ENCODE results near the gene ERBB3. TPM values are rescaled to one million over a fixed set of nuclear protein-coding genes. Genes with fewer than 3 reads are reported as not detected.
"Not testable (repeated sequence)": the region's sequence is repeated elsewhere in the genome, so short reads cannot be mapped to it uniquely, and the experiment has no call there.

ERBB3 gene
- total RNA-seq, result 2.9 TPM
- long read RNA-seq, partial matches to known transcripts, result 5 of 7 reads
- long read RNA-seq, other reads (novel, unspliced or antisense), result 1 of 7 reads

DNA sequence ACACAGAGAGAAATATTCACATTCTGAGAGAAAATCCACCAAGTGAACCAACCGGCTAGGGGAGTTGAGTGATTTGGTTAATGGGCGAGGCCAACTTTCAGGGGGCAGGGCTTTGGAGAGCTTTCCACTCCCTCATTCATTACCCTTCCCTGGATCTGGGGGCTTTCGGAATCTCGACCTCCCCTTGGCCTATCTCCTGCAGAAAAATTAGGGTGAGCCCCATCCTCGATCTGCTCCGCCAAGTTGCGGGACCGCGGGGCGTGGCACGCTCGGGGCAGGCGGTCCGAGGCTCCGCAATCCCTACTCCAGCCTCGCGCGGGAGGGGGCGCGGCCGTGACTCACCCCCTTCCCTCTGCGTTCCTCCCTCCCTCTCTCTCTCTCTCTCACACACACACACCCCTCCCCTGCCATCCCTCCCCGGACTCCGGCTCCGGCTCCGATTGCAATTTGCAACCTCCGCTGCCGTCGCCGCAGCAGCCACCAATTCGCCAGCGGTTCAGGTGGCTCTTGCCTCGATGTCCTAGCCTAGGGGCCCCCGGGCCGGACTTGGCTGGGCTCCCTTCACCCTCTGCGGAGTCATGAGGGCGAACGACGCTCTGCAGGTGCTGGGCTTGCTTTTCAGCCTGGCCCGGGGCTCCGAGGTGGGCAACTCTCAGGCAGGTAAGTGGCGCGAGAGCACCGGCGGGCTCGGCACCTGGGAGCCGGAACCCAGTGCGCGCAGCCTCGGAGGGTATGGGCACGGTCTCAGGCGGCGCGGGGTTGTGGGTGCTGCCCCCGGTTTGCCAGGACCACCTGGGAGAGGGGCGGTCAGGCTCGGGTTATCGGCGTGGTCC is at the start of gene ERBB3:
ERBB3 (plus strand) TSS at position 443 of the 833 bp plus-strand sequence; CDS start at position 579, 136 bp downstream.
- peak; percentile 85 for ATAC-seq
- intact Hi-C loops (cut with micrococcal nuclease), result no loop called here
- DNase-seq, result peak; percentile 73

DNA sequence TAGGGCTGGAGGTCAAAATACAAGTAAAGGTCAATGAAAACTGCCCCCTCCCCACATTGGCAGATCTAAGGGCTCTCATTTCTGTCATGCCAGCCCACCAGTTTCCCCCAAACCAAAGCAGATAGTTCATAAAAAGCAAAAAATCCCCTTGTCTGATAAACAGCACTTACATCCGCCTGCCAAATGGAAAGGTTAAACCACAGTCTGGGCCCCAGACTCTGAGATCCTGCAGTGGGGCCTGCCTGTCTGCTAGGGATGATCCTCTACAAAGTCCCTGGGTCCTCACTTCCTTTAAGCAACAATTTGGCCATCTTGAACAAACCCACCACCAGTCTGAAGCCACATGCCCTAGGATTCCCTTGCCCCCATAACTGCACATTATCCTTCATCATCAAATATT is 48.0 kb upstream of the ERBB3 start:
- ATAC-seq (no peak), DNase-seq (no peak)
- intact Hi-C loops (cut with micrococcal nuclease), result no loop called here

DNA sequence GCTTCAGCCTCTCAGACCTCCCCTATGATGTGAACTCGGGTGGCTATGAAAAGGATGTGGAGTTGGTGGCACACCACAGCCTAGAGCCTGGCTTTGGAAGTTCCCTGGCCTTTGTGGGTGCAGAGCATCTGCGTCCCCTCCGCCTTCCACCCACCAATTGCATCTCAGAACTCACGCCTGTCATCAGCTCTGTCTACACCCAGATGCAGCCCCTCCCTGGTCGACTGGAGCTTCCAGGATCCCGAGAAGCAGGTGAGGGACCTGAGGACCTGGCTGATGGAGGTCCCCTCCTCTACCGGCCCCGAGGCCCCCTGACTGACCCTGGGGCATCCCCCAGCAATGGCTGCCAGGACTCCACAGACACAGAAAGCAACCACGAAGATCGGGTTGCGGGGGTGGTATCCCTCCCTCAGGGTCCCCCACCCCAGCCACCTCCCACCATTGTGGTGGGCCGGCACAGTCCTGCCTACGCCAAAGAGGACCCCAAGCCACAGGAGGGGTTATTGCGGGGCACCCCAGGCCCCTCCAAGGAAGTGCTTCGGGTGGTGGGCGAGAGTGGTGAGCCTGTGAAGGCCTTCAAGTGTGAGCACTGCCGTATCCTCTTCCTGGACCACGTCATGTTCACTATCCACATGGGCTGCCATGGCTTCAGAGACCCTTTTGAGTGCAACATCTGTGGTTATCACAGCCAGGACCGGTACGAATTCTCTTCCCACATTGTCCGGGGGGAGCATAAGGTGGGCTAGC is 45.2 kb upstream of the ERBB3 start:
- ATAC-seq (no peak), DNase-seq (no peak)
- intact Hi-C loops (cut with micrococcal nuclease), result no loop called here

DNA sequence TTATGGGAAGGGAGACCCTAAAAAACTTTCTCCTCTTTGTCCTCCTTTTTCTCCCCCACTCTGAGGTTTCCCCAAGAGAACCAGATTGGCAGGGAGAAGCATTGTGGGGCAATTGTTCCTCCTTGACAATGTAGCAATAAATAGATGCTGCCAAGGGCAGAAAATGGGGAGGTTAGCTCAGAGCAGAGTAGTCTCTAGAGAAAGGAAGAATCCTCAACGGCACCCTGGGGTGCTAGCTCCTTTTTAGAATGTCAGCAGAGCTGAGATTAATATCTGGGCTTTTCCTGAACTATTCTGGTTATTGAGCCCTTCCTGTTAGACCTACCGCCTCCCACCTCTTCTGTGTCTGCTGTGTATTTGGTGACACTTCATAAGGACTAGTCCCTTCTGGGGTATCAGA is 42.8 kb upstream of the ERBB3 start:
- ATAC-seq, result no peak
- DNase-seq, result no peak
- intact Hi-C loops (cut with micrococcal nuclease), result no loop called here

DNA sequence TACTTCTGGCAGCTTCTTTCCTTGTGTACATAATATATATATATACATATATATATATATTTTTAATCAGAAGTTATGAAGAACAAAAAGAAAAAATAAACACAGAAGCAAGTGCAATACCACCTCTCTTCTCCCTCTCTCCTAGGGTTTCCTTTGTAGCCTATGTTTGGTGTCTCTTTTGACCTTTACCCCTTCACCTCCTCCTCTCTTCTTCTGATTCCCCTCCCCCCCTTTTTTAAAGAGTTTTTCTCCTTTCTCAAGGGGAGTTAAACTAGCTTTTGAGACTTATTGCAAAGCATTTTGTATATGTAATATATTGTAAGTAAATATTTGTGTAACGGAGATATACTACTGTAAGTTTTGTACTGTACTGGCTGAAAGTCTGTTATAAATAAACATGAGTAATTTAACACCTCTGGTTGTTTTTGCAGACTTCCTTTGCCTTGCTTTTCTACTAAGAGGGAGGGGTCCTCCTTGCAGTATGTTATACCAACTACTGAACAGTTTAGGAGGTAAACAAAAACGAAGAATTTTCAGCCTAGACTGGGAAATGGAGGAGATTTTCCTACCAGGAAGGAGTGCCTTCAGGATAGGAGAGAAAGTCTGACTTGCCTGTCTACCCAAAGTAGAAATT is 41.8 kb upstream of the ERBB3 start:
- DNase-seq, result no peak
- ATAC-seq, result no peak
- intact Hi-C loops (cut with micrococcal nuclease), result no loop called here

DNA sequence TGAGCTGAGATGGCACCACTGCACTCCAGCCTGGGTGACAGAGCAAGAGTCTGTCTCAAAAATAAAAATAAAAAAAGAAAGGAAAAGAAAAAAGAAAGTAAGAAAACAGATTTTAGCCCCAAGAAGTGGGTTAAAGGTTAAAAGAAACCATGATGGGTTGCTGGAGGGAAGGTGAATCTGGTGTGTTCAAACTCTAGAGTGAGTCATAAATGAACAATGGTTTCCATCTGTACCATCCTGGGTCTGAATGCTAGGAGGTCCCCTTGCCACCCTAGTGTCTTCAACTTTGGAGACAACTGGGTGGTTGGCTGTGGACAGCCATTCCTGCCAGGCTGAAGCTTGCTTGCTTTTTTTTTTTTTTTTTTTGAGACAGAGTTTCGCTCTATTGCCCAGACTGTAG is 39.8 kb upstream of the ERBB3 start:
- intact Hi-C loops (cut with micrococcal nuclease), result no loop called here
- no peak for DNase-seq
- no peak for ATAC-seq

DNA sequence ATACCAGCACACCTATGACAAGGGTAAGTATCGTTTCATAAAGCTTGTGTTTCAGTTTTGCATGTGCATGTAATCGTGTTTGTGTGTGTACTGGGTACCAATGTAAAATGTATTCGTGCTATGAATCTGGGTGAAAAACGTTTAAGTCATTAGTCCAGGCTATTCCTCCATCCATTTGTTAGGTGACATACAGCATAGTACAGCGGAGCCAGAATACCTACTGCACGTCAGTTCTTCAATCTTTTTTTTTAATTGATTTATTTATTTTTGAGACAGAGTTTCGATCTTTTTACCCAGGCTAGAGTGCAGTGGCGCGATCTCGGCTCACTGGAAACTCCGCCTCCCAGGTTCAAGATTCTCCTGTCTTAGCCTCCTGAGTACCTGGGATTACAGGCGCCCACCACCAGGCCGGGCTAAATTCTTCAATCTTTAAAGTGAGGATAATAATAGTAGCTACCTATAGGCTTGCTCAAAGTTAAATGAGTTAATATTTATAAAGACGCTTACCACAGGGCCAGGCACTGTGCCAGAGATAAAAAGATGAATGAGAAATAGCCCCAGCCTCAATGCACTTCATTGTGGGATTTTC is 38.9 kb upstream of the ERBB3 start:
- intact Hi-C loops (cut with micrococcal nuclease), result no loop called here
- no peak for ATAC-seq
- no peak for DNase-seq

DNA sequence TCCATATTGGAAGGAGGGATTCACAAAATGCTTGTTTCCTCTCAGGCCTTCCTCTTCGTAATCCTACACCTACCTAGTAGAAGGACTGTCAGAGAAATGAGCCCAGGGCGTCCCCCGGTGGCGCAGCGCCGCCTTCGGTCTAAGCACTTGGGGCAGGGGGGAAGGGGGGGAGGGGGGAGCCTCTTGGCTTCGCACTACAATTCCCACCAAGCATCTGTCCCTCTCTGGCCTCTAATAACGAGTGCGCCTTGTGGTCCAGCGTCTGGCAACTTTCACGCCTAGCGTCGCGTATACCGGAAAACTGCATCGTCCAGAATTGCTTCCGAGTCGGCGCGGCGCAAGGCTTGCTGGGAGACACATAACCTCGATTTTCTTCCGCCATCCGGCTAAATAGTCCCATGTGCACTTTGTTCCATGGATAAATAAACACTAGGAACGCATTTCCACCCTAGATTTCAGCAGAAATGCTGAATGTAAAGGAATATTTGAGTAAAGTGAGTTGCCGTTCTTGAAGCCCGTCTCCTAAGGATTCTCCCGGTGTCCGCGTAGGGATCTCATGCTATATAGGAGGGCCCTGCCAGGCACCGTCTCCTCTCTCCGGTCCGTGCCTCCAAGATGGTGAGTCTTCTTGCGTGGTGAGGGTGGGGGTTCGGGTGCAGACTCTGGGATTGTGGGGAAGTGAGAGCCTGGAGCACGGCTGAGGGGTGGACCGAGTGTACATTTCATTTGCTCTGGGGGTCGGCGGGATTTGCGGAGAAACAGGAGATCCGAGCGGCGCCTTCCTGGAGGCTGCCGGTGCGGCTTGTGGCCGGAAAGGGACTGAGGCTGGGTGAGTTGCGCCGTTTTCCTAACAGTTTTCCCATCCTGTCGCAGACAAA is 38.2 kb upstream of the ERBB3 start, which contains the start of gene RPS26:
RPS26 (plus strand) TSS at position 367 of the 878 bp plus-strand sequence; CDS start at position 616, 249 bp downstream.
- DNase-seq, result peak; percentile 96
- intact Hi-C loops (cut with micrococcal nuclease), result no loop called here
- peak; percentile 97 for ATAC-seq

DNA sequence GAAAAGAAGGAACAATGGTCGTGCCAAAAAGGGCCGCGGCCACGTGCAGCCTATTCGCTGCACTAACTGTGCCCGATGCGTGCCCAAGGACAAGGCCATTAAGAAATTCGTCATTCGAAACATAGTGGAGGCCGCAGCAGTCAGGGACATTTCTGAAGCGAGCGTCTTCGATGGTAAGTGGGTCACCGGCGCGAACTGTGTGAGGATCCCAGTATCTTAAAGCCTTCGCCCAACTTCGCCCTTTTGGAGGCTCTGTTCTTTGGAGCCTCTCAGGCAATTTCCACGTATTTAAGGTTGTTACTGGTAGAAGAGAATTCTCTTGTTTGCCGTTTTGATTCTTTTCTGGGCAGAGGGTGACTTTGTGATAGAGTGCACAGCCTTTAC is 37.5 kb upstream of the ERBB3 start:
- ATAC-seq; DNase-seq; intact Hi-C loops (cut with micrococcal nuclease): not testable (repeated sequence)

DNA sequence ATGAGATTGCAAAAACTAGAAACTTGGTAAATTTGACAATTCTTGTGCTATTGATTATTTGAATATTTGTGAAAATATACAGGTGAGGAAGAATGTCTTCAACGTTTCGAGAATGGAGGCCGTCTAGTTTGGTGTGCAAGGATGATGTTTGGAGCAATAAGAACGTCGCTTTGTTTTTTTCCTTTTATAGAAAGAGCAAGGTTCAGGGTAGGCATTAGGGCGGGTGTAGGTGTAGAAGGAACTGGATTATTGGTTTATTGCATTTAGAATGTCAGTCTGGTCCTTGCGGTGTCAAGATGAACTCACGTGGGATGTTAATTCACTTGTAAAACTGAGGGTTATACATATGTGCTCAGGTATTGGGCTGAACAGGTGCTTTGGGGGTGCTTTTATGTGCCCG is 37.1 kb upstream of the ERBB3 start:
- ATAC-seq, result no peak
- no peak for DNase-seq
- intact Hi-C loops (cut with micrococcal nuclease), result no loop called here

DNA sequence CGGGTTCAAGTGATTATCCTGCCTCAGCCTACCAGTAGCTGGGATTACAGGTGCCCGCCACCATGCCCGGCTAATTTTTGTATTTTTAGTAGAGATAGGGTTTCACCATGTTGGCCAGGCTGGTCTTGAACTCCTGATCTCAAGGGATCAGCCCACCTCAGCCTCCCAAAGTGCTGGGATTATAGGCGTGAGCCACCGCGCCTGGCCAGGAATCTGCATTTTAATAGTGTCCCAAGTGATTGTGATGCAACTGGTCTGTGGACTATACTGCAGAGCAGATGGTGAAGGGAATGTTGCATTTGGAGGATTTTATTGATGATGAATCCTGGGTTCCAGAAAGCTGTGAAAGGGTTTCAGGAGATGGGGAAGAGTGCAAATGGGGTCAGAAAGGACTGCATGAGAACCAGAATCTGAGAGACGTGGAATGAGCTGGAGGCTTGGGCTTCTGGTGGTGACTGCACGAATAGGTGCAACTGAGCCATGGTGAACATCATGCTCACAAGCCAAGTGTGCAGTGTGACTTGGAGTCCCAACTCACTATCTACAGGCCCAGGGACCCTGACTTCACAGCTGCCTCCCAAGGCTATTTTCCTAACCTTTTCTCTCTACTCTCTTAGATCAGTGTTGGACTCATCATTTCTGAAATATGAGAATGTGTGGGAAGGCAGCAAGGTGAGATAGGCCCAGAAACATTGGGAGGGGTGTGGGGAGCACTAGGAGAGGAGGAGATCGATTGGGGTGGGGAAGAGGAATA is 33.8 kb upstream of the ERBB3 start:
- intact Hi-C loops (cut with micrococcal nuclease), result no loop called here
- ATAC-seq, result no peak
- DNase-seq, result no peak

DNA sequence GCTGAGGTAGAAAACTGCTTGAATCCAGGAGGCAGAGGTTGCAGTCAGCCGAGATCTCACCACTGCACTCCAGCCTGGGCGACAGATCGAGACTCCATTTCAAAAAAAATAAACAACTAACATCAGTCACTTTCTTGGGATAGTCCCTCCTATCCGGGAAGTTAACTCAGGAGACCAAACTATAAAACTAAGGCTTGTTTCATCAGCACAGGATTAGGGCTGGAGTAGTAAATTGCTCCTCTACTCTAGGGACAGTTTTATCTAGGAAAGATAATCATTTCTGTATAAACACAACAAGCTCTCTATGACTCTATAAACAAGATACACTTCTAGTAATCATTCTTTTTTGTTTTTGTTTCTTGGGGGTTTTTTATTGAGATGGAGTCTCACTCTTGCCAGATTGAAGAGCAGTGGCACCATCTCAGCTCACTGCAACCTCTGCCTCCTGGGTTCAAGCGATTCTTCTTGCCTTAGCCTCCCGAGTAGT is 26.5 kb upstream of the ERBB3 start:
- intact Hi-C loops (cut with micrococcal nuclease), result no loop called here
- ATAC-seq (no peak), DNase-seq (no peak)

DNA sequence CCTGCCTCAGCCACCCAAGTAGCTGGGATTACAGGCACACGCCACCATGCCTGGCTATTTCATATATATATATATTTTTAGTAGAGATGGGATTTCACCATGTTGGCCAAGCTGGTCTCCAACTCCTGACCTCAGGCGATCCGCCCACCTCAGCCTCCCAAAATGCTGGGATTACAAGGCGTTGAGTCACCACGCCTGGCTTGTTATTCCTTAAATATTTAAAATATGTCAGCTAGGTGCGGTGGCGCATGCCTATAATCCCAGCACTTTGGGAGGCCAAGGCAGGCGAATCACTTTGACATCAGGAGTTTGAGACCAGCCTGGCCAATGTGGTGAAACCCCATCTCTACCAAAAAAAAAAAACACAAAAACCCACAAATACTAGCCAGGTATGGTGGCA is 20.0 kb upstream of the ERBB3 start:
- ATAC-seq; DNase-seq; intact Hi-C loops (cut with micrococcal nuclease): not testable (repeated sequence)

DNA sequence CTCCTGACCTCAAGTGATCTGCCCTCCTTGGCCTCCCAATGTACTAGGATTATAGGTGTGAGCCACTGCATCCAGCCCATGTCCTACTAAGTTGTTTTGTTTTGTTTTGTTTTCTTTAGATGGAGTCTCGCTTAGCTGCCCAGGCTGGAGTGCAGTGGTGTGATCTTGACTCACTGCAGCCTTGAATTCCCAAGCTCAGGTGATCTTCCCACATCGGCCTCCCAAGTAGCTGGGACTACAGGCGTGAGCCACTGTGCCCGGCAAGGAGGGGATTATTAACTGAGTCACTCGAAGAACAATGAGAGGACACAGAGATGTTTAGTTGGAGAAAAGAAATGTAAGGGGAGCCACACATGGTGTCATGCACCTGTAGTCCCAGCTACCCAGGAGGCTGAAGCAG is 18.0 kb upstream of the ERBB3 start:
- DNase-seq (no peak), ATAC-seq (no peak)
- intact Hi-C loops (cut with micrococcal nuclease), result no loop called here

DNA sequence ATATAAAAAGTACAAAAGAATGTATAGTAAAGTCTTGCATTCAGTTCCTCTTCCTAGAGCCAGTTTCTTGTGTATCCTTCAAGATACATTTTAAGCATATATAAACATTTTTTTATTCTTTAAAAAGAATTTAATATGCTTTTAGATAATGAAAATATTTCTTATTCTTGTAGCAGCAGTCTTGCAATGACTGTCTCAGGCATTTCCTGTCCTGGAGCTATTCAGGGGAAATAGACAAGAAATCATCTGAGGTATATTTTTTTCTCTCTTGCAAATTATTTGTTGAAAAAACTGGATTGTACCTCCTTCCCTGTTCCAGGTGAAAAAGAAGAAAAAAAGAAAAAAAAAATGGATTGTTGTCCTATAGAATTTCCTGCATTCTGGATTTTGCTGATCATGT is 17.0 kb upstream of the ERBB3 start:
- ATAC-seq (no peak), DNase-seq (no peak)
- intact Hi-C loops (cut with micrococcal nuclease), result no loop called here

DNA sequence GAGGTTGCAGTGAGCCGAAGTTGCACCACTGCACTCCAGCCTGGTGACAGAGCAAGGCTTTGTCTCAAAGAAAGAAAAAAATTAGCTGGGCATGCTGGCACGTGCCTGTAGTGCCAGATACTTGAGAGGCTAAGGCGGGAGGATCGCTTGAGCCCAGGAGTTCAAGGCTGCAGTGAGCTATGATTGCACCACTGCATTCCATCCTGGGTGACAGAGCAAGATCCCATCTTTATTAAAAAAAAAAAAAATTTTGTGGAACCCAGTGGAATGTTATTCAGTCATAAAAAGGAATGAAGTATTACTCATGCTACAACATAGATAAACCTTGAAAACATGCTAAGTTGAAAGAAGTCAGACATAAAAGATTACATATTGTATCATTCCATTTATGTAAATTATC is 8.3 kb upstream of the ERBB3 start:
- intact Hi-C loops (cut with micrococcal nuclease), result no loop called here
- ATAC-seq, result no peak

DNA sequence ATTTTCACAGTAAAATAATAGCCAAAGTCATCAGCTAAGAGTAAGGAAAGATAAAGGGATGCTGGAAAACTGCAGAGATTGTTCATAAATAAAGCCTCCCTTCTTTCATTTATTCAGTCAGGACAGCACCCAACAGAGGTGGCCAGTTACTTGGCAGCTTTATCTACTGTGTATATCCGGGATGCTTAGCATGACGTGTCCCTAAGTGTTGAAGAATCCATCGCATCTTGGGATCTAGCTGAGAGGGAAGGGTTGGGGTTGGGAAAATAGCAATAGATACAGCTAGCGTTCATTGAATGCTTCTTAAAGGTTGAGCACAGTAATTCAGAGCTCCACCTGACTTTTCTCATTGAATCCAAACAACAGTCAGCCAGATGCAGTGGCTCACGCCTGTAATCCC is 5.6 kb upstream of the ERBB3 start:
- DNase-seq (no peak), ATAC-seq (no peak)
- intact Hi-C loops (cut with micrococcal nuclease), result no loop called here

More for the DNA sequence above, 8.3 kb upstream of the ERBB3 start:
- DNase-seq, result no peak

DNA sequence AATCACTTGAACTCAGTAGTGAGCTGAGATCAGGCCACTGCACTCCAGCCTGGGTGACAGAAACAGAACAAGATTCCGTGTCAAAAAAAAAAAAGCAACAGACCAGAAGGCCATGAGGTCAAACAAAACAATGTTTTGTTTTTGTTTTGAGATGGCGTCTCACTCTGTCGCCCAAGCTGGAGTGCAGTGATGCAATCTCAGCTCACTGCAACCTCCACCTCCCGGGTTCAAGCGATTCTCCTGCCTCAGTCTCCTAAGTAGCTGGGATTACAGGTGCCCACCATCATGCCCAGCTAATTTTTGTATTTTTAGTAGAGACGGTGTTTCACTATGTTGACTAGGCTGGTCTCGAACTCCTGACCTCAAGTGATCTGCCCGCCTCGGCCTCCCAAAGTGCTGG is 2.0 kb upstream of the ERBB3 start:
- ATAC-seq; intact Hi-C loops (cut with micrococcal nuclease): not testable (repeated sequence)

More for the DNA sequence above, 2.0 kb upstream of the ERBB3 start:
- not testable (repeated sequence) for DNase-seq

Measured in left ventricle myocardium superior (tissue), 1 donor.